SH-SY5Y (cell line): ENCODE results near the gene BTF3.

Experiments
- GATA2 ChIP-seq: IDR thresholded peaks from 2 replicates; pipeline ENCODE4 v1.6.1; 2011; ENCODE audit warnings: mild to moderate bottlenecking, low read depth, low read length
- GATA3 ChIP-seq: IDR thresholded peaks from 2 replicates; pipeline ENCODE4 v1.6.1; 2011; ENCODE audit warnings: low read depth, mild to moderate bottlenecking, low read length, moderate library complexity

DNA sequence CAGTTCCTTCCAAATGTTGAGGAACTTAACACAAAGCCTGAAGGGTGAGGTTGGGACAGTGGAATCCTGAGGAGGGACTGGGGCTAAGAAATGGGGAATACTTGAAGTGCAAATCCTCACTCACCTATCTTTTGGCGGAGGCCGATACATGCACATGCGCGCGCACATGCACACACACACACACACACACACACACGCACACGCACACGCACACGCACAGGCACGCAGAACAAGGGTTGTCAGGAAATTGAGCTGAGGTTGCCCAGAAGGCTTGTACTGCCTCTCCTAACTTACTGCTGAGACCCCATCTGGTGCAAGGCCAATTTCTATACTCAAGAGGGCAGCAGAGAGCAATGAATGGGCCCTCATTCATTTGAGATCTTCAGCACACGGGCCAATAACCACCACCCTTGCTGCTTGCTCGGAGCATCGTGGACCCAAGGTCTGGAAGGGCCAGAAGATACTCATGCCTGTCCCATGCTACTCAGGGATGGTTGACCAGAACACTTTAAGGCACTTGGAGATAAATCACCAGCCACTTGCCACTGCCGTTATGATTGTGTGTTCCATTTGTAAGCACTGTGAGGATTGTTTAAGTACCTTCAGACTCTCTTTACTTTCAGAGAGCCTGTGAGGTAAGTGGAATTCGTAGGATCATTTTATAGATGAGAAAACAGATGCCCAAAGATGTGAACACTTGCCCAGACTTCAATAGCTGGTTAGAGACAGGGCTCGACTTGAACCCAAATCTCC, 21.5 kb downstream of the BTF3 start:
- TF ChIP-seq GATA2 (no peak), GATA3 (no peak)
